Loucy (cell line): ENCODE measurements around the gene KCNK7.

Source experiments
- H2AFZ ChIP-seq: fragments of 200-600 bp; sonication (generic); 2 replicates; pipeline ENCODE4 v1.6.0; 2016; ENCODE audit warnings: antibody characterized with exemption, mild to moderate bottlenecking, low read length, moderate library complexity
- H3F3A ChIP-seq: fragments of 200-600 bp; 2 replicates; pipeline ENCODE4 v1.6.0; 2016; ENCODE audit warnings: antibody characterized with exemption, low read depth, mild to moderate bottlenecking
- H3K27me3 ChIP-seq: fragments of 200-600 bp; sonication (generic); 2 replicates; pipeline ENCODE4 v1.6.1; 2014; ENCODE audit warnings: low read length, mild to moderate bottlenecking; ENCODE audit not compliant: insufficient read depth, poor library complexity, severe bottlenecking
- H3K36me3 ChIP-seq: fragments of 200-600 bp; sonication (generic); 2 replicates; pipeline ENCODE4 v1.6.1; 2016; ENCODE audit warnings: low read length; ENCODE audit not compliant: insufficient read depth
- H3K4me1 ChIP-seq: fragments of 200-600 bp; sonication (generic); 2 replicates; pipeline ENCODE4 v1.5.1; 2014; ENCODE audit warnings: low read length, mild to moderate bottlenecking; ENCODE audit not compliant: insufficient read depth, poor library complexity, severe bottlenecking
- H3K4me2 ChIP-seq: fragments of 200-600 bp; sonication (generic); 2 replicates; pipeline ENCODE4 v1.6.0; 2014; ENCODE audit warnings: antibody characterized with exemption, low read length, low read depth, mild to moderate bottlenecking; ENCODE audit not compliant: poor library complexity, severe bottlenecking
- H3K4me3 ChIP-seq: fragments of 200-600 bp; sonication (generic); 2 replicates; pipeline ENCODE4 v1.5.1; 2014; ENCODE audit warnings: low read length, mild to moderate bottlenecking, mixed read lengths; ENCODE audit not compliant: poor library complexity, severe bottlenecking
- H3K79me2 ChIP-seq: fragments of 200-600 bp; sonication (generic); 2 replicates; pipeline ENCODE4 v1.6.1; 2014; ENCODE audit warnings: low read length; ENCODE audit not compliant: insufficient read depth
- H3K9ac ChIP-seq: fragments of 200-600 bp; sonication (generic); 2 replicates; pipeline ENCODE4 v1.6.0; 2014; ENCODE audit warnings: mild to moderate bottlenecking, low read depth, low read length, moderate library complexity; ENCODE audit not compliant: poor library complexity, severe bottlenecking
- H3K9me2 ChIP-seq: fragments of 200-600 bp; sonication (generic); replicated peaks from 2 replicates; pipeline ENCODE4 v1.6.1; 2016; ENCODE audit warnings: low read depth, low read length, mixed read lengths
- H3K9me3 ChIP-seq: fragments of 200-600 bp; sonication (generic); 2 replicates; pipeline ENCODE4 v1.6.1; 2014; ENCODE audit warnings: mild to moderate bottlenecking, antibody characterized with exemption, low read length, low read depth; ENCODE audit not compliant: insufficient read depth
- H4K20me1 ChIP-seq: fragments of 200-600 bp; sonication (generic); 2 replicates; pipeline ENCODE4 v1.6.0; 2014; ENCODE audit warnings: antibody characterized with exemption, low read length, mild to moderate bottlenecking; ENCODE audit not compliant: insufficient read depth, poor library complexity, severe bottlenecking
- EZH2phosphoT487 ChIP-seq: fragments of 200-600 bp; IDR thresholded peaks from 2 replicates; pipeline ENCODE4 v1.6.1; 2018; ENCODE audit warnings: antibody characterized with exemption, mild to moderate bottlenecking, moderate library complexity, borderline replicate concordance
- TF ChIP-seq, protein P1 (sequence below): fragments of 200-600 bp; sonication (generic); conservative IDR thresholded peaks from 2 replicates; pipeline ENCODE4 v1.5.1; 2014; ENCODE audit warnings: mild to moderate bottlenecking, antibody characterized with exemption, low read length

Gene KCNK7

DNA sequence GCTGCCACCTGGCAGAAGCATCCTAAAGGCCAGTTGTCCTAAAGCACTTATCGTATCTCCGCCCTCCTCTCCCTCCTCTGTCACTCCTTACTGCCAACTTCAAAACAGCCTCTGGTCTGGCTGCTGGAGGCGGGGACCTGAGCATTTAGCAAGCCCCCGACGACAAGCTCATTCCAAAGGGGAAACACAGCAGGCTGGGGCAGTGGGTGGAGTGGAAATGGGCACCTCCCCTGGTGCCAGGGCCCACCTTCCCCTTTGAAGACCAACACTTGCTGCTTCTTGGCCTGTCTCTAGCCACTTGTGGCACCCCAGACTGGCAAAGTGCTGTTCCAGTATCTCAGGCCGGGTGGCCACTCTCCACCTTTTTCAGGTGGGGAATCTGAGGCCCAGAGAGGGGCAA is 14.8 kb upstream of the KCNK7 start:
- H3K4me3 ChIP-seq = peak overlapping the region; percentile 77
- H3K4me2 ChIP-seq = peak overlapping the region; percentile 94
- peaks cover 71% of the 10 kb centered on the region for H3K79me2 ChIP-seq
- H4K20me1 ChIP-seq = peaks cover 41% of the 10 kb centered on the region
- no peaks in the 10 kb centered on the region for H3F3A ChIP-seq
- H3K9me2 ChIP-seq = no peaks in the 10 kb centered on the region
- TF ChIP-seq EZH2phosphoT487 = no peak
- TF ChIP-seq, protein P1, sequence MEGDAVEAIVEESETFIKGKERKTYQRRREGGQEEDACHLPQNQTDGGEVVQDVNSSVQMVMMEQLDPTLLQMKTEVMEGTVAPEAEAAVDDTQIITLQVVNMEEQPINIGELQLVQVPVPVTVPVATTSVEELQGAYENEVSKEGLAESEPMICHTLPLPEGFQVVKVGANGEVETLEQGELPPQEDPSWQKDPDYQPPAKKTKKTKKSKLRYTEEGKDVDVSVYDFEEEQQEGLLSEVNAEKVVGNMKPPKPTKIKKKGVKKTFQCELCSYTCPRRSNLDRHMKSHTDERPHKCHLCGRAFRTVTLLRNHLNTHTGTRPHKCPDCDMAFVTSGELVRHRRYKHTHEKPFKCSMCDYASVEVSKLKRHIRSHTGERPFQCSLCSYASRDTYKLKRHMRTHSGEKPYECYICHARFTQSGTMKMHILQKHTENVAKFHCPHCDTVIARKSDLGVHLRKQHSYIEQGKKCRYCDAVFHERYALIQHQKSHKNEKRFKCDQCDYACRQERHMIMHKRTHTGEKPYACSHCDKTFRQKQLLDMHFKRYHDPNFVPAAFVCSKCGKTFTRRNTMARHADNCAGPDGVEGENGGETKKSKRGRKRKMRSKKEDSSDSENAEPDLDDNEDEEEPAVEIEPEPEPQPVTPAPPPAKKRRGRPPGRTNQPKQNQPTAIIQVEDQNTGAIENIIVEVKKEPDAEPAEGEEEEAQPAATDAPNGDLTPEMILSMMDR = no peak
- no peaks in the 10 kb centered on the region for H3K9me3 ChIP-seq
- peaks cover 18% of the 10 kb centered on the region; the same call in 1 of the 2 replicates for H3K36me3 ChIP-seq
- H3K9ac ChIP-seq = peak overlapping the region; percentile 99
- no peak overlapping the region for H2AFZ ChIP-seq
- peaks cover 40% of the 10 kb centered on the region for H3K4me1 ChIP-seq
- no peaks in the 10 kb centered on the region for H3K27me3 ChIP-seq

DNA sequence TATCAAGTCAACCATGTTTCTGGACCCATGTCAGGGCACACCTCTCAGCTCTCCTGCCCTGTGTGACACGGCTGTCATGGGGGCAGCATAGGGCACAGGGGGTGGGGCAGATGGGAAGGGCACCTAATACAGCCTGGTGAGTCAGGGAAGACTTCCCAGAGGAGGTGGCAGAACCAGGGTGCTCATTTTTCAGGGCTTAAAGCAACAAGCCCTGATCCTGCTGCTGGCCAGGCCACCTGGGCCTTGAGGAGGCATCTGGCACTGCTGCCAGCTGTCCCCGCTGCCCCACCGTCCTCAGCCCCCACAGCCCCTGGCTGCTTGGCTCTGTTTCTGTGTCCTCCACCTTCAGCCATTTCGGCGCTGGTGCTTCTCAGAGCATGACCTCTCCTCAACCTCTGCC is 14.1 kb upstream of the KCNK7 start:
- Histone ChIP-seq H4K20me1 (peaks cover 41% of the 10 kb centered on the region), H3K9ac (peak overlapping the region; percentile 99), H3K9me2 (no peaks in the 10 kb centered on the region), H3K4me3 (peak overlapping the region; percentile 77), H3K4me2 (peak overlapping the region; percentile 94), H3K27me3 (no peaks in the 10 kb centered on the region), H2AFZ (no peak overlapping the region), H3K79me2 (peaks cover 68% of the 10 kb centered on the region), H3K36me3 (peaks cover 25% of the 10 kb centered on the region; the same call in 1 of the 2 replicates), H3F3A (no peaks in the 10 kb centered on the region), H3K9me3 (no peaks in the 10 kb centered on the region), H3K4me1 (peaks cover 40% of the 10 kb centered on the region)
- TF ChIP-seq EZH2phosphoT487 = no peak
- TF ChIP-seq, protein P1 = no peak

- peaks cover 41% of the 10 kb centered on the region for H4K20me1 ChIP-seq
- H3K4me1 ChIP-seq = peaks cover 40% of the 10 kb centered on the region
- no peaks in the 10 kb centered on the region for H3K9me3 ChIP-seq
- peaks cover 28% of the 10 kb centered on the region; the same call in 1 of the 2 replicates for H3K36me3 ChIP-seq
- H3K27me3 ChIP-seq = no peaks in the 10 kb centered on the region
- H3K79me2 ChIP-seq = peaks cover 64% of the 10 kb centered on the region
- peak overlapping the region; percentile 94 for H3K4me2 ChIP-seq
- no peak overlapping the region for H2AFZ ChIP-seq
- no peak for TF ChIP-seq EZH2phosphoT487
- TF ChIP-seq, protein P1 = no peak
- H3F3A ChIP-seq = no peaks in the 10 kb centered on the region
- H3K9me2 ChIP-seq = no peaks in the 10 kb centered on the region
- H3K4me3 ChIP-seq = peak overlapping the region; percentile 77
- H3K9ac ChIP-seq = peak overlapping the region; percentile 99
These were observed 13.6 kb upstream of the KCNK7 start for GRCh38 chr11:65609229-65609628.
